ENCODE measurements around the gene CDKN1A. TPM values are rescaled to one million over a fixed set of nuclear protein-coding genes. Genes with fewer than 3 reads are reported as not detected.

The CDKN1A gene
- total RNA-seq, 1 experiment from 2014 or later, result 17.4 TPM

GRCh38 chr6:36682328-36683144, 4.0 kb downstream of the CDKN1A start:
- Histone ChIP-seq H2AFZ (ENCODE audit: low read length) (no peak overlapping the region), H3K18ac (ENCODE audit: insufficient read length, low read depth, low read length) (no peak overlapping the region), H3K9ac (ENCODE audit: extremely low read depth, insufficient read length, low read length) (no peak overlapping the region), H4K91ac (ENCODE audit: insufficient read length, low read depth, low read length) (no peak overlapping the region), H3T11ph (ENCODE audit: low read length) (no peak overlapping the region), H3K79me2 (ENCODE audit: insufficient read depth, low read length) (no peaks in the 10 kb centered on the region), H2BK5ac (ENCODE audit: insufficient read length, low read length) (no peak overlapping the region), H2BK15ac (ENCODE audit: low read depth, low read length) (no peak overlapping the region), H3K23ac (ENCODE audit: insufficient read length, low read depth, low read length) (no peak overlapping the region), H4K20me1 (ENCODE audit: control insufficient read depth, insufficient read depth, insufficient read length) (no peaks in the 10 kb centered on the region), H3K4ac (ENCODE audit: low read depth, low read length) (no peak overlapping the region), H3K14ac (ENCODE audit: insufficient read depth, low read length) (no peak overlapping the region), H4K8ac (replicated peaks; ENCODE audit: insufficient read length, low read depth, low read length) (no peak overlapping the region), H3K4me2 (ENCODE audit: insufficient read depth, insufficient read length, low read length) (no peak overlapping the region), H4K5ac (ENCODE audit: insufficient read length, low read depth, low read length) (no peak overlapping the region), H3K27me3 (ENCODE audit: insufficient read depth, low read length) (peaks cover 5% of the 10 kb centered on the region; the same call in 1 of the 2 replicates), H3K56ac (ENCODE audit: insufficient read length, low read depth, low read length) (no peak overlapping the region), H3K79me1 (ENCODE audit: insufficient read depth, low read depth, low read length, poor library complexity, severe bottlenecking) (no peaks in the 10 kb centered on the region), H2AK5ac (ENCODE audit: insufficient read length, low read length) (no peak overlapping the region), H3K4me1 (ENCODE audit: insufficient read depth, low read length) (peaks cover 5% of the 10 kb centered on the region; the same call in 1 of the 2 replicates), H3K27ac (ENCODE audit: insufficient read length, low read depth, low read length) (no peak overlapping the region), H3K9me3 (ENCODE audit: control insufficient read depth, low read depth, low read length) (no peaks in the 10 kb centered on the region), H3K23me2 (ENCODE audit: insufficient read length, low read depth, low read length, poor library complexity, severe bottlenecking) (peaks cover 14% of the 10 kb centered on the region), H2BK12ac (ENCODE audit: insufficient read length, low read depth, low read length) (no peak overlapping the region), H2BK120ac (ENCODE audit: low read depth, low read length, poor library complexity, severe bottlenecking) (no peak overlapping the region), H2BK20ac (ENCODE audit: low read depth, low read length, poor library complexity, severe bottlenecking) (no peak overlapping the region)
- H3K4me1 Mint-ChIP-seq, result peaks cover 18 to 27% of the 10 kb centered on the region in 2 experiments
- peaks cover 19% of the 10 kb centered on the region for H3K27me3 Mint-ChIP-seq (ENCODE audit: low read depth)
- WGBS (ENCODE audit: extremely low coverage, insufficient read length, low lambda C conversion rate), result no CpG with 5 or more reads among the region's 11 CpGs
- no peak for TF ChIP-seq CTCF (conservative IDR thresholded peaks at IDR 0.05)
- peak; percentile 49 for DNase-seq
- no peak overlapping the region; a peak in 1 of 5 replicates for H3K4me3 Mint-ChIP-seq
- H3K9me3 Mint-ChIP-seq, result no peaks in the 10 kb centered on the region; a peak in 2 of 5 replicates
- peaks cover 0 to 40% (median 11%) of the 10 kb centered on the region in 3 experiments; a peak in 3 of 7 replicates for H3K36me3 Mint-ChIP-seq (ENCODE audit: insufficient read depth in 1 of 3, low read depth in 3 of 3)
- 0 out of 7 replicates have a peak overlapping the region, but pooled peaks of 1 of the 3 experiments have one; percentile 83 for H3K27ac Mint-ChIP-seq

All from H9 (cell line).